Measurements from ENCODE around the gene NOM1.
"Not testable (repeated sequence)": the region's sequence is repeated elsewhere in the genome, so short reads cannot be mapped to it uniquely, and the experiment has no call there.

Gene NOM1

GRCh38 chr7:156949541-156950380, at the start of gene NOM1:
NOM1 (plus strand) TSS chr7:156949712; CDS start chr7:156949738, 26 bp downstream.
- no peak for FAIRE-seq

GRCh38 chr7:156900093-156900492, 49.4 kb upstream of the NOM1 start:
- not testable (repeated sequence) for FAIRE-seq

GRCh38 chr7:156903232-156903909, 46.1 kb upstream of the NOM1 start:
- FAIRE-seq: no peak

GRCh38 chr7:156906200-156906649, 43.3 kb upstream of the NOM1 start:
- FAIRE-seq: no peak

- FAIRE-seq: no peak
Observed at GRCh38 chr7:156907656-156908055, 41.9 kb upstream of the NOM1 start.

- not testable (repeated sequence) for FAIRE-seq
Observed at GRCh38 chr7:156909574-156910252, 39.8 kb upstream of the NOM1 start.

- FAIRE-seq: no peak
Observed at GRCh38 chr7:156918635-156919034, 30.9 kb upstream of the NOM1 start.

GRCh38 chr7:156919132-156919713, 30.3 kb upstream of the NOM1 start:
- FAIRE-seq: no peak

- no peak for FAIRE-seq
Observed at GRCh38 chr7:156920076-156920475, 29.4 kb upstream of the NOM1 start.

- not testable (repeated sequence) for FAIRE-seq
Observed at GRCh38 chr7:156920487-156921373, 28.8 kb upstream of the NOM1 start.

- FAIRE-seq: not testable (repeated sequence)
Observed at GRCh38 chr7:156922304-156922703, 27.2 kb upstream of the NOM1 start.

GRCh38 chr7:156925821-156926220, 23.7 kb upstream of the NOM1 start:
- FAIRE-seq: not testable (repeated sequence)

GRCh38 chr7:156927571-156928405, 21.7 kb upstream of the NOM1 start:
- FAIRE-seq: no peak

- FAIRE-seq: no peak
Observed at GRCh38 chr7:156928406-156928747, 21.1 kb upstream of the NOM1 start.

GRCh38 chr7:156929789-156930539, 19.5 kb upstream of the NOM1 start:
- no peak for FAIRE-seq

GRCh38 chr7:156932006-156932405, 17.5 kb upstream of the NOM1 start:
- FAIRE-seq: no peak

GRCh38 chr7:156935250-156935649, 14.3 kb upstream of the NOM1 start:
- FAIRE-seq: no peak

- not testable (repeated sequence) for FAIRE-seq
Observed at GRCh38 chr7:156936766-156937165, 12.7 kb upstream of the NOM1 start.

GRCh38 chr7:156940421-156941122, 8.9 kb upstream of the NOM1 start:
- FAIRE-seq: no peak

Measured in TTC549 (cell line).